GM20431 (cell line): ENCODE data around the gene CEP170B.
"Not testable (repeated sequence)": the region's sequence is repeated elsewhere in the genome, so short reads cannot be mapped to it uniquely, and the experiment has no call there.

Source experiments
- in situ Hi-C: fragments of 300-500 bp; cut with MseI, MboI; formaldehyde crosslinking; loops from one replicate; pipeline ENCODE4 v1.15.0; 2020; ENCODE audit warnings: low sequenced_read_pairs; ENCODE audit not compliant: unreplicated experiment

Gene CEP170B

DNA sequence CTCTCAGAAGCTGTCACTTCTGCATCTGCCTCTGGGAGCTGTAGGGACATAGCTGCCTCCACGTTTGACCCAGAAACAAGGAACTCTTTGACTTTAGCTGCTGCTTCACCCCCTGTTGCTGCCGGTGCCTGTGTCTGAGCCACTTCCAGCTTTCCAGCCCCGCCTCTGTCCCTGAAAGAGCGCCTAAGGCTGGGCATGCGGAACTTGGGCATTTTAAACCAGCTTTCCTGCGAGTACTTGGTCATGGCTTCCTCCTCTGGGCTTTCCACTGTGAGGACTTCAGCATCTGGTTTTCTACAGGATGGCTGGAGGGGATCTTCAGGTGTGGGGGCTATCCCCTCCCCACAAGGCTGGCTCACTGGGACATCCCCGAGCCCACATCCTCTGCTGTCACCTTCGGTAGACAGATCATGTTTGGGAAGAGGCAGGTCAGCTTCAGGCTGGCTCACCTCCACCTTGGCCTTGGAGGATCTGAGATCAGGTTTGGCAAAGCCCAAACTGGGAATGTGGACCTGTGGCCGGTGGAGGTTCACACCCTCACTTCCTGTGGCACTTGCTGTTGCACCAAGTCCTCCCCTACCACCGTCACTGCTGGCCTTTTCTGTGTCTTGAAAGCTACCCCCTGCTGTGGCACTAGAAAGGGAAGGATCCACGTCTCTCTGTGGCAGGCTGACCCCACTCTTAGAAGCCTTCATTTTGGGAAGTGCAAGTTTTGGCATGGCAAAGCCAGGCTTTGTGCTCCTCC, 74.8 kb downstream of the CEP170B start:
- in situ Hi-C loops, result no loop called here

DNA sequence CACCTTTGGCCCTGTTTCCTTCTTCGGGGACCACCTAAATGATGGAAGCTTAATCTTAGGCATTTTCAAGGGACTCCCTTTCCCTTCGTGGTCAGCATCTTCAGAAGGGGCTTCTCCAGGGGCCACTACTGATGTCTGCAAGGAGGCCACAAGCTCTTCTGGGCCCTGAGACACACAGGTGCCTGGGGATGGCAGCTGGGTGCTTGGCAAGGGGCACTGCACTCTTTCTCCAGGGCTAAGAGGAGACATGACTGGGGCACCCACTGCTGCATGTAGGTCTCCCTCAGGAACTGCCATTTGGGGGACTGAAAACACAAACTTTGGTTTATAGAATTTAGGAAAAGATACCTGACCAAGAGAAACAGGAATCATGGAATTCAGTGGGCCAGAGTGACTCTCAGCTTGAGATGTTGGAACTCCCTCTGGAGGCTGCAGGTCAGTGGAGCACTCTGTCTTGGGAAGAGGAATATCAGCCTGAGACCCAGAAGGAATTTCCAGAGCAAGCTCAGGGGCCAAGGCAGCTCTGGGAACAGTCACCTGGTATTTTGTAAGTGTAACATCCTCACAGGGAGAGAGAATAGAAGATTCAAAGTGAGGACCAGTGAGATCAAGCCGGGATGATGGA, 75.6 kb downstream of the CEP170B start:
- in situ Hi-C loops, result no loop called here

GRCh38 chr14:104941508-104942365, 76.7 kb downstream of the CEP170B start:
- in situ Hi-C loops, result no loop called here

GRCh38 chr14:104942586-104942985, 77.5 kb downstream of the CEP170B start:
- in situ Hi-C loops, result no loop called here

DNA sequence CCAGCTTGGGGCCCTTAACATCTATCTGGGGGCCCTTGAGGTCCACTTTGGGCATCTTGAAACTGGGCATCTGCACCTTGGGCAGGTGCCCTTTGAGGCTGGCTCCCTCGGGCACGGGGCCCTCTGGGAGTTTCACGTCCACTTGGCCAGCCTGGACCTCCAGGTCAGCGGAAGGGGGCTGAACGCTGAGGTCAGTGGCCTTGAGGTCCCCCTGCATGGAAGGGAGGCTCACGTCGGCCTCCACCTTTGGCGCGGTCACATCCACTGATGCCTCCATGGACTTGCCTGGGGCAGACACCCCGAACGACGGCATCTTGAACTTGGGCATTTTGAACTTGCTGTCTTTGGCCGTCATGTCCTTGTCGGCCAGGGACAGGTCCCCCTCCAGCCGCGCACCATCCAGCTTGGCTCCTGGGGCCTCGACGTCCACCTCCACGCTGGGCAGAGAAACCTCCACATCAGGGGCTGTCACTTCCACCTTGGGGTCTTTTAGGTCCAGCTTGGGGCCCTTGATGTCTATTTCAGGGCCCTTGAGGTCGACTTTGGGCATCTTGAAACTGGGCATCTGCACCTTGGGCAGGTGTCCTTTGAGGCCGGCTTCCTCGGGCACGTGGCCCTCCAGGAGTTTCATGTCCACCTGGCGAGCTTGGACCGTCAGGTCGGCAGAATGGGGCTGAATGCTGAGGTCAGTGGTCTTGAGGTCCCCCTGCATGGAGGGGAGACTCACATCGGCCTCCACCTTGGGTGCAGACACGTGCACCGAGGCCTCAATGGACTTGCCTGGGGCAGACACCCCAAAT, 78.3 kb downstream of the CEP170B start:
- in situ Hi-C loops, result not testable (repeated sequence)

DNA sequence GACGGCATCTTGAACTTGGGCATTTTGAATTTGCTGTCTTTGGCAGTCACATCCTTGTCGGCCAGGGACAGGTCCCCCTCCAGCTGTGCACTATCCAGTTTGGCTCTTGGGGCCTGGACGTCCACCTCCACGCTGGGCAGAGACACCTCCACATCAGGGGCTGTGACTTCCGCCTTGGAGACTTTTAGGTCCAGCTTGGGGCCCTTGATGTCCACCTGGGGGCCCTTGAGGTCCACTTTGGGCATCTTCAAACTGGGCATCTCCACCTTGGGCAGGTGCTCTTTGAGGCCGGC, 78.9 kb downstream of the CEP170B start:
- in situ Hi-C loops, result not testable (repeated sequence)

DNA sequence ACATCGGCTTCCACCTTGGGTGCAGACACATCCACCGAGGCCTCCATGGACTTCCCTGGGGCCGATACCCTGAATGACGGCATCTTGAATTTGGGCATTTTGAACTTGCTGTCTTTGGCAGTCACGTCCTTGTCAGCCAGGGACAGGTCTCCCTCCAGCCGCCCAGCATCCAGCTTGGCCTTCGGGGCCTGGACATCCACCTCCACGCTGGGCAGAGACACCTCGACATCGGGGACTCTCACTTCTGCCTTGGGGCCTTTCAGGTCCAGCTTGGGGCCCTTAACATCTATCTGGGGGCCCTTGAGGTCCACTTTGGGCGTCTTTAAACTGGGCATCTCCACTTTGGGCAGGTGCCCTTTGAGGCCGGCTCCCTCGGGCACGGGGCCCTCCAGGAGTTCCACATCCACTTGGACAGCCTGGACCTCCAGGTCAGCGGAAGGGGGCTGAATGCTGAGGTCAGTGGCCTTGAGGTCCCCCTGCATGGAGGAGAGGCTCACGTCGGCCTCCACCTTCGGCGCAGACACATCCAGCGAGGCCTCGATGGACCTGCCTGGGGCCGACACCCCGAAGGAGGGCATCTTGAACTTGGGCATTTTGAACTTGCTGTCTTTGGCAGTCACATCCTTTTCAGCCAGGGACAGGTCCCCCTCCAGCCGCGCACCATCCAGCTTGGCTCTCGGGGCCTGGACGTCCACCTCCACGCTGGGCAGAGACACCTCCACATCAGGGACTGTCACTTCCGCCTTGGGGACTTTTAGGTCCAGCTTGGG, 79.6 kb downstream of the CEP170B start:
- in situ Hi-C loops, result not testable (repeated sequence)

GRCh38 chr14:104945266-104945665, 80.2 kb downstream of the CEP170B start:
- in situ Hi-C loops, result not testable (repeated sequence)
